HUES6 (cell line): ENCODE data around the gene REXO4.

Experiments used
- H3K27ac ChIP-seq: 2 replicates; pipeline ENCODE4 v1.7.0; 2013; ENCODE audit warnings: low read depth, mild to moderate bottlenecking, low read length, inconsistent platforms
- H3K27me3 ChIP-seq: 2 replicates; pipeline ENCODE4 v1.6.1; 2013; ENCODE audit warnings: low read length; ENCODE audit not compliant: control insufficient read depth, insufficient read depth
- H3K36me3 ChIP-seq: 2 replicates; pipeline ENCODE4 v1.6.1; 2013; ENCODE audit warnings: low read length; ENCODE audit not compliant: control insufficient read depth, insufficient read depth
- H3K4me1 ChIP-seq: 2 replicates; pipeline ENCODE4 v1.6.1; 2013; ENCODE audit warnings: low read length; ENCODE audit not compliant: control insufficient read depth, insufficient read depth
- H3K4me3 ChIP-seq: 2 replicates; pipeline ENCODE4 v1.5.1; 2013; ENCODE audit warnings: low read depth, low read length
- H3K9ac ChIP-seq: one replicate; pipeline ENCODE4 v1.6.1; 2013; ENCODE audit warnings: mild to moderate bottlenecking, low read length
- H3K9me3 ChIP-seq: 2 replicates; pipeline ENCODE4 v1.6.1; 2013; ENCODE audit warnings: low read depth, low read length; ENCODE audit not compliant: control insufficient read depth, insufficient read depth

The REXO4 gene

GRCh38 chr9:133448487-133448972 is 30.7 kb upstream of the REXO4 start:
- H3K9ac ChIP-seq = no peak overlapping the region
- no peaks in the 10 kb centered on the region for H3K9me3 ChIP-seq
- no peaks in the 10 kb centered on the region for H3K4me1 ChIP-seq
- no peaks in the 10 kb centered on the region for H3K36me3 ChIP-seq
- no peaks in the 10 kb centered on the region for H3K27me3 ChIP-seq
- no peak overlapping the region for H3K27ac ChIP-seq
- no peak overlapping the region for H3K4me3 ChIP-seq

- Histone ChIP-seq H3K9me3 (no peaks in the 10 kb centered on the region), H3K9ac (no peak overlapping the region), H3K27ac (no peak overlapping the region), H3K27me3 (no peaks in the 10 kb centered on the region), H3K4me3 (no peak overlapping the region), H3K4me1 (no peaks in the 10 kb centered on the region), H3K36me3 (no peaks in the 10 kb centered on the region)
These were observed 27.6 kb upstream of the REXO4 start for GRCh38 chr9:133445293-133445969.

GRCh38 chr9:133443982-133444381 is 26.2 kb upstream of the REXO4 start:
- no peaks in the 10 kb centered on the region for H3K4me1 ChIP-seq
- no peaks in the 10 kb centered on the region for H3K9me3 ChIP-seq
- H3K9ac ChIP-seq = no peak overlapping the region
- no peak overlapping the region for H3K27ac ChIP-seq
- no peaks in the 10 kb centered on the region for H3K36me3 ChIP-seq
- H3K4me3 ChIP-seq = no peak overlapping the region
- H3K27me3 ChIP-seq = no peaks in the 10 kb centered on the region

GRCh38 chr9:133443248-133443647 is 25.4 kb upstream of the REXO4 start:
- no peak overlapping the region for H3K27ac ChIP-seq

GRCh38 chr9:133441571-133441970 is 23.8 kb upstream of the REXO4 start:
- Histone ChIP-seq H3K9ac (no peak overlapping the region), H3K4me1 (no peaks in the 10 kb centered on the region), H3K27ac (no peak overlapping the region), H3K27me3 (no peaks in the 10 kb centered on the region), H3K9me3 (no peaks in the 10 kb centered on the region), H3K4me3 (no peak overlapping the region), H3K36me3 (no peaks in the 10 kb centered on the region)

More at GRCh38 chr9:133443248-133443647, 25.4 kb upstream of the REXO4 start:
- H3K4me1 ChIP-seq = no peaks in the 10 kb centered on the region
- no peak overlapping the region for H3K4me3 ChIP-seq
- H3K9me3 ChIP-seq = no peaks in the 10 kb centered on the region
- H3K9ac ChIP-seq = peak overlapping the region; percentile 13
- H3K27me3 ChIP-seq = no peaks in the 10 kb centered on the region
- H3K36me3 ChIP-seq = no peaks in the 10 kb centered on the region

GRCh38 chr9:133440874-133441273 is 23.1 kb upstream of the REXO4 start:
- Histone ChIP-seq H3K4me1 (no peaks in the 10 kb centered on the region), H3K27ac (no peak overlapping the region), H3K36me3 (no peaks in the 10 kb centered on the region)

GRCh38 chr9:133439337-133439736 is 21.5 kb upstream of the REXO4 start:
- H3K9me3 ChIP-seq = no peaks in the 10 kb centered on the region
- no peaks in the 10 kb centered on the region for H3K36me3 ChIP-seq
- no peak overlapping the region for H3K27ac ChIP-seq
- no peak overlapping the region for H3K9ac ChIP-seq
- H3K27me3 ChIP-seq = no peaks in the 10 kb centered on the region
- H3K4me3 ChIP-seq = no peak overlapping the region
- H3K4me1 ChIP-seq = no peaks in the 10 kb centered on the region

More at GRCh38 chr9:133440874-133441273, 23.1 kb upstream of the REXO4 start:
- no peaks in the 10 kb centered on the region for H3K27me3 ChIP-seq
- H3K9me3 ChIP-seq = no peaks in the 10 kb centered on the region
- H3K4me3 ChIP-seq = no peak overlapping the region
- H3K9ac ChIP-seq = no peak overlapping the region

GRCh38 chr9:133437753-133438531 is 20.1 kb upstream of the REXO4 start:
- H3K9ac ChIP-seq = no peak overlapping the region
- no peaks in the 10 kb centered on the region for H3K36me3 ChIP-seq
- no peak overlapping the region for H3K27ac ChIP-seq
- no peaks in the 10 kb centered on the region for H3K9me3 ChIP-seq
- H3K27me3 ChIP-seq = no peaks in the 10 kb centered on the region
- H3K4me1 ChIP-seq = no peaks in the 10 kb centered on the region
- H3K4me3 ChIP-seq = no peak overlapping the region

GRCh38 chr9:133436681-133437080 is 18.9 kb upstream of the REXO4 start:
- no peaks in the 10 kb centered on the region for H3K36me3 ChIP-seq
- H3K27ac ChIP-seq = no peak overlapping the region
- no peaks in the 10 kb centered on the region for H3K4me1 ChIP-seq
- H3K4me3 ChIP-seq = no peak overlapping the region
- no peak overlapping the region for H3K9ac ChIP-seq
- no peaks in the 10 kb centered on the region for H3K27me3 ChIP-seq
- no peaks in the 10 kb centered on the region for H3K9me3 ChIP-seq

GRCh38 chr9:133433351-133433843 is 15.6 kb upstream of the REXO4 start:
- H3K4me3 ChIP-seq = no peak overlapping the region
- no peak overlapping the region for H3K27ac ChIP-seq
- H3K4me1 ChIP-seq = no peaks in the 10 kb centered on the region
- H3K27me3 ChIP-seq = peaks cover 4% of the 10 kb centered on the region
- no peak overlapping the region for H3K9ac ChIP-seq
- H3K36me3 ChIP-seq = no peaks in the 10 kb centered on the region
- no peaks in the 10 kb centered on the region for H3K9me3 ChIP-seq

GRCh38 chr9:133430244-133430643 is 12.4 kb upstream of the REXO4 start:
- peaks cover 7% of the 10 kb centered on the region; the same call in 1 of the 2 replicates for H3K4me1 ChIP-seq
- H3K4me3 ChIP-seq = peak overlapping the region; percentile 60
- peaks cover 4% of the 10 kb centered on the region for H3K27me3 ChIP-seq
- H3K27ac ChIP-seq = no peak overlapping the region
- H3K36me3 ChIP-seq = peaks cover 6% of the 10 kb centered on the region; the same call in 1 of the 2 replicates
- no peak overlapping the region for H3K9ac ChIP-seq
- no peaks in the 10 kb centered on the region for H3K9me3 ChIP-seq
